ENCODE data around the gene NHLH2. TPM values are rescaled to one million over a fixed set of nuclear protein-coding genes. Genes with fewer than 3 reads are reported as not detected.

NHLH2 gene
- total RNA-seq, 1 experiment from 2014 or later, result 1.2 TPM

DNA sequence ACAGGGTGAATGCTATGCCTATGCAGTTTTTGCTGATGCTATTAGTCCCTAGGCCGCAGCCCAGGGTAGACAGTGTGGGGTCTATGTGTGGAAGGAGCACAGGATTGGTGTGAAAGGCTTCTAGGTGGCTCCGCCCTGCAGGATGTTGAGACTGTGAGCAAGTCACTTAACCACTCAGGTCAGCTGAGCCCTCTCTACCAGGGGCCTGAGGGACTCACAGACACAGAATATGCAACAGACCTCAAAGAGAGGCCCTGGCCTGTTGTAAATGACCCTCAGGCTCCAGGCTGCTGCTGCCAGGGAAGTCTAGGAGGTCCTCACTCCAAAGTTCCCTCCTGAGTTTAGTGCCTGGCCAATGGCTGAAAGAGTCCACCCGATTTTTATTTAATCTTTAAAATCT, 11.0 kb downstream of the NHLH2 start:
- peak; percentile 70 for DNase-seq
- peaks cover 28 to 41% of the 10 kb centered on the region in 2 experiments for H3K4me1 Mint-ChIP-seq
- no peak overlapping the region for H2BK12ac ChIP-seq (ENCODE audit: insufficient read length, low read depth, low read length)
- no peak overlapping the region for H2BK5ac ChIP-seq (ENCODE audit: insufficient read length, low read length)
- H3K27me3 ChIP-seq (ENCODE audit: insufficient read depth, low read length), result no peaks in the 10 kb centered on the region; the same call in 1 of the 2 replicates
- H2AK5ac ChIP-seq (ENCODE audit: insufficient read length, low read length), result no peak overlapping the region
- no peak overlapping the region; a peak in 1 of 7 replicates for H3K27ac Mint-ChIP-seq
- H3K23ac ChIP-seq (ENCODE audit: insufficient read length, low read depth, low read length), result no peak overlapping the region
- H2BK20ac ChIP-seq (ENCODE audit: low read depth, low read length, poor library complexity, severe bottlenecking), result no peak overlapping the region
- H3K79me2 ChIP-seq (ENCODE audit: insufficient read depth, low read length), result no peaks in the 10 kb centered on the region
- H3K9me3 ChIP-seq (ENCODE audit: control insufficient read depth, low read depth, low read length), result no peaks in the 10 kb centered on the region
- no peak overlapping the region for H3K14ac ChIP-seq (ENCODE audit: insufficient read depth, low read length)
- no peak overlapping the region for H3T11ph ChIP-seq (ENCODE audit: low read length)
- no peak overlapping the region for H4K91ac ChIP-seq (ENCODE audit: insufficient read length, low read depth, low read length)
- no peak overlapping the region for H3K9ac ChIP-seq (ENCODE audit: extremely low read depth, insufficient read length, low read length)
- TF ChIP-seq CTCF (conservative IDR thresholded peaks at IDR 0.05), result no peak
- WGBS (ENCODE audit: extremely low coverage, insufficient read length, low lambda C conversion rate), result no CpG with 5 or more reads among the region's 3 CpGs
- H3K79me1 ChIP-seq (ENCODE audit: insufficient read depth, low read depth, low read length, poor library complexity, severe bottlenecking), result no peaks in the 10 kb centered on the region
- H3K4me2 ChIP-seq (ENCODE audit: insufficient read depth, insufficient read length, low read length), result no peak overlapping the region
- H4K20me1 ChIP-seq (ENCODE audit: control insufficient read depth, insufficient read depth, insufficient read length), result no peaks in the 10 kb centered on the region
- no peaks in the 10 kb centered on the region; the same call in 1 of the 2 replicates for H3K4me1 ChIP-seq (ENCODE audit: insufficient read depth, low read length)
- no peak overlapping the region for H3K18ac ChIP-seq (ENCODE audit: insufficient read length, low read depth, low read length)
- no peak overlapping the region for H2AFZ ChIP-seq (ENCODE audit: low read length)
- no peak overlapping the region for H2BK15ac ChIP-seq (ENCODE audit: low read depth, low read length)
- no peak overlapping the region for H4K5ac ChIP-seq (ENCODE audit: insufficient read length, low read depth, low read length)
- no peak overlapping the region for H3K4ac ChIP-seq (ENCODE audit: low read depth, low read length)
- no peak overlapping the region for H2BK120ac ChIP-seq (ENCODE audit: low read depth, low read length, poor library complexity, severe bottlenecking)
- no peak overlapping the region for H4K8ac ChIP-seq (replicated peaks; ENCODE audit: insufficient read length, low read depth, low read length)
- H3K27ac ChIP-seq (ENCODE audit: insufficient read length, low read depth, low read length), result no peak overlapping the region
- peaks cover 33% of the 10 kb centered on the region for H3K27me3 Mint-ChIP-seq (ENCODE audit: low read depth)
- no peak overlapping the region for H3K4me3 Mint-ChIP-seq
- no peak overlapping the region for H3K56ac ChIP-seq (ENCODE audit: insufficient read length, low read depth, low read length)
- H3K9me3 Mint-ChIP-seq, result no peaks in the 10 kb centered on the region; a peak in 1 of 5 replicates
- peaks cover 9% of the 10 kb centered on the region for H3K23me2 ChIP-seq (ENCODE audit: insufficient read length, low read depth, low read length, poor library complexity, severe bottlenecking)
- H3K36me3 Mint-ChIP-seq (ENCODE audit: insufficient read depth in 1 of 3, low read depth in 3 of 3), result no peaks in the 10 kb centered on the region
